Fibroblast of the conjunctiva (primary cell): Measurements from ENCODE around the gene DPEP3.

Experiments
- DNase-seq: peaks from one replicate; pipeline ENCODE4 v3.0.0-alpha.2; 2010; ENCODE audit warnings: low read depth

The DPEP3 gene

GRCh38 chr16:67930191-67930590 lies 50.1 kb downstream of the DPEP3 start:
- DNase-seq, result no peak

- no peak for DNase-seq
Observed at GRCh38 chr16:67928561-67929364, 51.5 kb downstream of the DPEP3 start.

GRCh38 chr16:67928147-67928546 lies 52.2 kb downstream of the DPEP3 start:
- no peak for DNase-seq

- no peak for DNase-seq
Observed at GRCh38 chr16:67927131-67927941, 53.0 kb downstream of the DPEP3 start.

- no peak for DNase-seq
Observed at GRCh38 chr16:67926181-67926750, 54.0 kb downstream of the DPEP3 start.
